Transverse colon (tissue), 4 donors: Measurements from ENCODE around the gene CTNNA1. TPM values are rescaled to one million over a fixed set of nuclear protein-coding genes. Genes with fewer than 3 reads are reported as not detected.
"Not testable (repeated sequence)": the region's sequence is repeated elsewhere in the genome, so short reads cannot be mapped to it uniquely, and the experiment has no call there.

Experiments
- DNase-seq: peaks from one replicate; pipeline ENCODE4 v3.0.0-alpha.2; 2019
- H3K27ac ChIP-seq, 4 donors: fragments of 200-600 bp; sonication (generic); 2 replicates each; pipeline ENCODE4 v1.5.1; 2016 to 2018; ENCODE audit warnings: inconsistent platforms in 4 of 4
- H3K27me3 ChIP-seq: fragments of 200-600 bp; sonication (generic); 2 replicates; pipeline ENCODE4 v1.5.1; 2017; ENCODE audit warnings: inconsistent platforms
- H3K36me3 ChIP-seq, 4 donors: fragments of 200-600 bp; sonication (generic); 2 replicates each; pipeline ENCODE4 v1.5.1; 2017 to 2019; ENCODE audit warnings: inconsistent platforms in 4 of 4
- H3K4me1 ChIP-seq, 4 donors: fragments of 200-600 bp; sonication (generic); 2 replicates each; pipeline ENCODE4 v1.5.1; 2017 to 2020; ENCODE audit warnings: inconsistent platforms in 4 of 4
- H3K4me3 ChIP-seq, 4 donors: fragments of 200-600 bp; sonication (generic); 1 replicate in 1 of 4; 2 replicates in 3 of 4; pipeline versions ENCODE4 v1.5.1 to v1.6.1; 2017 to 2019; ENCODE audit warnings: inconsistent platforms in 4 of 4
- H3K9me3 ChIP-seq, 2 donors: fragments of 200-600 bp; sonication (generic); 2 replicates each; pipeline ENCODE4 v1.5.1; 2017 to 2019; ENCODE audit warnings: inconsistent platforms in 2 of 2
- EP300 ChIP-seq: sonication (generic); formaldehyde crosslinking; IDR thresholded peaks from one replicate; pipeline ENCODE4 v1.6.1; 2017; ENCODE audit warnings: antibody characterized with exemption, low read depth
- POLR2A ChIP-seq: fragments of 450-650 bp; IDR thresholded peaks from one replicate; pipeline ENCODE4 v1.6.1; 2016; ENCODE audit warnings: antibody characterized with exemption, mild to moderate bottlenecking, moderate library complexity
- POLR2AphosphoS5 ChIP-seq, 3 donors: sonication (generic); formaldehyde crosslinking; IDR thresholded peaks; one replicate each; pipeline ENCODE4 v1.6.1; 2016; ENCODE audit warnings: antibody characterized with exemption in 3 of 3
- WGBS, 2 donors: methylation state at CpG; one replicate each; pipeline ENCODE4 v1.1.5; 2018; ENCODE audit warnings: low coverage in 1 of 2; 5-methylcytosine and 5-hydroxymethylcytosine counted together
- in situ Hi-C, 4 donors: fragments of 200-750 bp; cut with MboI; loops; one replicate each; pipeline versions ENCODE4 v1.15.0 to v1.15.1; 2017; ENCODE audit warnings: low sequenced_read_pairs in 3 of 4, low pct_ligation_motif_present in 1 of 4, low pct_unique_long_range_greater_than_20kb in 1 of 4
- intact Hi-C: fragments of 100-400 bp; cut with DNase I; formaldehyde crosslinking; loops from one replicate; pipeline ENCODE4 v1.15.1; 2023; ENCODE audit warnings: low total_unique reads
- total RNA-seq, 4 donors: library from RNA; depleted of rRNA; stranded (reverse); fragments of >200 nt; gene quantifications; one replicate each; pipeline ENCODE4 v1.1.0, GENCODE V29; 2016
- TF ChIP-seq, protein P1 (sequence below), 5 experiments: fragments of 200-600 bp in 3 of 5; fragments of 450-650 bp in 2 of 5; sonication (generic) in 3 of 5; IDR thresholded peaks; 1 replicate in 2 of 5; 2 replicates in 3 of 5; pipeline ENCODE4 v1.5.1; 2016 to 2017; ENCODE audit warnings: antibody characterized with exemption in 5 of 5, inconsistent platforms in 3 of 5, mild to moderate bottlenecking in 2 of 5, moderate library complexity in 1 of 5

The CTNNA1 gene
- total RNA-seq, 4 donors from 2014 or later: 272 to 381 (median 316) TPM

DNA sequence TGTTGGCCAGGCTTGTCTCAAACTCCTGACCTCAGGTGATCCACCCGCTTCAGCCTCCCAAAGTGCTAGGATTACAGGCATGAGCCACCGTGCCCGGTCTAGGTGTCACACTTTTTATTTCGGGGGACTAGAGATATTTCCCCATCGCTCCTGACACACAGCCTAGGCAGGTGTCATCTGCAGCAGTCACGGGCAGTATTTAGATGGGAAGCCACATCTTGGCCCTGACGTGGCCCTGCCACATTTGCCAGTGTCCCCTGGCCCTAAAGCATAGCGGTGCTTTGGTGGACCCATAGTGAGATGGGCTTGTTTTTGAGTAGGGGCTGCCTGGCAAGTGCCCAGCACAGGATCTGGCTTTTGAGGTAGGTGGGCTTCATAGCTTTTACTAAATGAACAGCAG is 167.0 kb downstream of the CTNNA1 start:
- no peak overlapping the region for H3K27ac ChIP-seq
- no peaks in the 10 kb centered on the region for H3K27me3 ChIP-seq
- H3K36me3 ChIP-seq: peaks cover 0 to 15% (median 5%) of the 10 kb centered on the region in 4 donors
- intact Hi-C loops (no loop called here), in situ Hi-C loops (no loop called here)
- H3K4me1 ChIP-seq: no peaks in the 10 kb centered on the region
- TF ChIP-seq EP300 (no peak), POLR2A (no peak), POLR2AphosphoS5 (IDR thresholded peaks at IDR 0.05) (no peak)
- TF ChIP-seq, protein P1, sequence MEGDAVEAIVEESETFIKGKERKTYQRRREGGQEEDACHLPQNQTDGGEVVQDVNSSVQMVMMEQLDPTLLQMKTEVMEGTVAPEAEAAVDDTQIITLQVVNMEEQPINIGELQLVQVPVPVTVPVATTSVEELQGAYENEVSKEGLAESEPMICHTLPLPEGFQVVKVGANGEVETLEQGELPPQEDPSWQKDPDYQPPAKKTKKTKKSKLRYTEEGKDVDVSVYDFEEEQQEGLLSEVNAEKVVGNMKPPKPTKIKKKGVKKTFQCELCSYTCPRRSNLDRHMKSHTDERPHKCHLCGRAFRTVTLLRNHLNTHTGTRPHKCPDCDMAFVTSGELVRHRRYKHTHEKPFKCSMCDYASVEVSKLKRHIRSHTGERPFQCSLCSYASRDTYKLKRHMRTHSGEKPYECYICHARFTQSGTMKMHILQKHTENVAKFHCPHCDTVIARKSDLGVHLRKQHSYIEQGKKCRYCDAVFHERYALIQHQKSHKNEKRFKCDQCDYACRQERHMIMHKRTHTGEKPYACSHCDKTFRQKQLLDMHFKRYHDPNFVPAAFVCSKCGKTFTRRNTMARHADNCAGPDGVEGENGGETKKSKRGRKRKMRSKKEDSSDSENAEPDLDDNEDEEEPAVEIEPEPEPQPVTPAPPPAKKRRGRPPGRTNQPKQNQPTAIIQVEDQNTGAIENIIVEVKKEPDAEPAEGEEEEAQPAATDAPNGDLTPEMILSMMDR (IDR thresholded peaks at IDR 0.05): no peak
- no peak overlapping the region for H3K4me3 ChIP-seq
- no peak for DNase-seq
- no peaks in the 10 kb centered on the region for H3K9me3 ChIP-seq
- 93% methylated on average over 8 of the region's 8 CpGs; no CpG with 5 or more reads in 1 of the 2 donors for WGBS, 2 donors

DNA sequence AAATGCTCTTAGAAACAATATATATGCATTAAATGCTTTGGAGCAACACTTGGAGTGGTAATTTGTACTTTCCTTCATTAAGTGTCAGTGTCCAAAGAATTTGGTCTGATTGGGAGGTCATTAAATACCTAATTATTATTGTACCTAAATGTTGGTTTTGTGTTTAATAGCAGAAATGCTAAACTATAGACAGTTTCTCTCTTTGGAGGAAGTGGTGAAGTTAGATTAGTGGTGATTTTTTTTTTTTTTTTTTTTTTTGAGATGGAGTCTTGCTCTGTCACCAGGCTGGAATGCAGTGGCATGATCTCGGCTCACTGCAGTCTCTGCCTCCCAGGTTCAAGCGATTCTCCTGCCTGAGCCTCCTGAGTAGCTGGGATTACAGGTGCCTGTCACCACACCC is 168.1 kb downstream of the CTNNA1 start:
- DNase-seq, H3K4me1 ChIP-seq, H3K4me3 ChIP-seq, intact Hi-C loops, H3K9me3 ChIP-seq, H3K27me3 ChIP-seq, in situ Hi-C loops, H3K27ac ChIP-seq: not testable (repeated sequence)
- 83 to 94% methylated on average over 2 of the region's 2 CpGs for WGBS, 2 donors
- peaks cover 0 to 27% (median 11%) of the 10 kb centered on the region in 4 donors for H3K36me3 ChIP-seq

DNA sequence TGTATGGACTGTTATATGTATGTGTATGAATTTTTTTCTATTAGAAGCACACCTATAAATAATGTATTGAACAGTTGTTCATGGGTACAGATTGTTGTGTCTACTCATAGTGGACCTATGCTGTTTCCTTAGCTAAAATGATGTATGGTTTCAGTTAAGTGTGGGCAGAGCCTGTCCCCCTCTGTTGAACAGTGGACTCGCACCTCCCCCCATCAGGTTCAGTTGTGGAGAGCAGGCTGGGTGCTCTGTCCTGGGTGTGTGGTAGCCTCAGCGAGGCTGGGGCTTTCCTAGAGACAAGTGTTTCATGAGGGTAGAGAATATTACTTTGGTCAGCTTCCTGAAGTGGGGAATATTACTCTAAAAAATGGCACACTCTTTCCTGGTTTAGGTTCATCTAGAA is 169.3 kb downstream of the CTNNA1 start:
- WGBS, 2 donors: 100% methylated on average over 2 of the region's 2 CpGs; no CpG with 5 or more reads in 1 of the 2 donors
- H3K9me3 ChIP-seq: no peaks in the 10 kb centered on the region
- intact Hi-C loops: no loop called here
- DNase-seq: no peak
- in situ Hi-C loops: no loop called here
- H3K36me3 ChIP-seq: peaks cover 0 to 32% (median 12%) of the 10 kb centered on the region in 4 donors
- H3K4me3 ChIP-seq: no peak overlapping the region
- no peaks in the 10 kb centered on the region for H3K27me3 ChIP-seq
- H3K27ac ChIP-seq: no peak overlapping the region
- TF ChIP-seq POLR2AphosphoS5 (IDR thresholded peaks at IDR 0.05) (no peak), EP300 (no peak), POLR2A (no peak)
- TF ChIP-seq, protein P1 (IDR thresholded peaks at IDR 0.05): no peak
- peaks cover 0 to 4% (median 0%) of the 10 kb centered on the region in 4 donors for H3K4me1 ChIP-seq

DNA sequence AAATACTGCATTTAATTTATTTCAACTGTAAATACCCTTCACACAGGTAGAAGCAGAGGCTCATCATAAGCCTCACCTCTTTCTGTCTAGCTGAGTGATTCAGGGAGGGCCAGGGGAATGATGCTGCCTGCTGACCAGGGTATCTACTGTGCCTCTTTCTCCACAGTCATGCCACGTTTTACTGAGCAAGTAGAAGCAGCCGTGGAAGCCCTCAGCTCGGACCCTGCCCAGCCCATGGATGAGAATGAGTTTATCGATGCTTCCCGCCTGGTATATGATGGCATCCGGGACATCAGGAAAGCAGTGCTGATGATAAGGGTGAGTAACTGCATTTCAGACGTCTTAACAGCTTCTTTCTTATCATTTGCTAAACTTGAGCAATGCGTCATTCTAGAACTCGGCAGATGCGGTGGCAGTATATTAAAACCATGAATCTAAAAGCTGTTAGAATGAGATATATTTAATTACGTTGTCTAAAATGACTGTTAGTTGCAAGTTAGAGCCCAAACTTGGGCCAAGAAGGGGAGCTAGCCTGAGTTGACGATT is 171.9 kb downstream of the CTNNA1 start:
- intact Hi-C loops: no loop called here
- H3K4me1 ChIP-seq: peaks cover 0 to 12% (median 3%) of the 10 kb centered on the region in 4 donors
- peaks cover 0 to 39% (median 17%) of the 10 kb centered on the region in 4 donors for H3K36me3 ChIP-seq
- H3K27ac ChIP-seq: no peak overlapping the region
- H3K27me3 ChIP-seq: no peaks in the 10 kb centered on the region
- H3K9me3 ChIP-seq: no peaks in the 10 kb centered on the region
- no peak for TF ChIP-seq POLR2AphosphoS5 (IDR thresholded peaks at IDR 0.05)
- TF ChIP-seq EP300: no peak
- no peak for TF ChIP-seq POLR2A
- TF ChIP-seq, protein P1 (IDR thresholded peaks at IDR 0.05): no peak
- in situ Hi-C loops: no loop called here
- no peak overlapping the region for H3K4me3 ChIP-seq
- WGBS, 2 donors: 94 to 100% methylated on average over 6 to 12 of the region's 12 CpGs
- no peak for DNase-seq

DNA sequence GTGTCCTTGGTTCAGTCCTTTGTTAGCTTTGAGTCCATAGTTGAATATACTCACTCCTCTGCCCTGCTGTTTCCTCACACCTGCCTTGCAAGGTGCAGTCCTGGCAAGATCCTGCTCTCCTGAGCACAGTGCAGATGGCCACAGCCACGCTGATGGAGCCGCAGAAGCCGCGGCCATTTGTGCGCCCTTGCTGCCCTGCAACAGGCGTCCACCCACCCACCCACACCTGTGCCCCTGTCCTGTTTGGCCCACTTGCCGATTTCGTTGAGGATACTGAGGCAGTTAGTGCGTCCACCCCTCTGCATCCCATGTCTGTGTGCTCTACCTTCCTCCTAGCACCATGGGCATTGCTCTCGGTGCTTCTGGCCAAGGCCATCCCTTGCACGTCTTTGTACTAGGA is 173.0 kb downstream of the CTNNA1 start:
- WGBS, 2 donors: 96 to 100% methylated on average over 4 to 11 of the region's 11 CpGs
- in situ Hi-C loops: no loop called here
- no peak for TF ChIP-seq POLR2AphosphoS5 (IDR thresholded peaks at IDR 0.05)
- TF ChIP-seq POLR2A: no peak
- TF ChIP-seq EP300: no peak
- TF ChIP-seq, protein P1 (IDR thresholded peaks at IDR 0.05): no peak

More for the DNA sequence above, 173.0 kb downstream of the CTNNA1 start:
- Histone ChIP-seq H3K4me3 (no peak overlapping the region), H3K4me1 (peaks cover 0 to 12% (median 3%) of the 10 kb centered on the region in 4 donors), H3K27me3 (no peaks in the 10 kb centered on the region), H3K36me3 (peaks cover 0 to 45% (median 22%) of the 10 kb centered on the region in 4 donors), H3K27ac (no peak overlapping the region), H3K9me3 (no peaks in the 10 kb centered on the region)
- no peak for DNase-seq
- intact Hi-C loops: no loop called here
